Ramos (cell line): ENCODE data around the gene HTR7.
"Not testable (repeated sequence)": the region's sequence is repeated elsewhere in the genome, so short reads cannot be mapped to it uniquely, and the experiment has no call there.

Experiments used
- in situ Hi-C: fragments of 300-500 bp; cut with MboI; formaldehyde crosslinking; loops from one replicate; pipeline ENCODE4 v1.14.3; 2022; ENCODE audit warnings: low sequenced_read_pairs; ENCODE audit not compliant: unreplicated experiment

The HTR7 gene

GRCh38 chr10:90807106-90807505 is 50.7 kb downstream of the HTR7 start:
- in situ Hi-C loops, result not testable (repeated sequence)

GRCh38 chr10:90806677-90807076 is 51.2 kb downstream of the HTR7 start:
- in situ Hi-C loops, result no loop called here

GRCh38 chr10:90805206-90805605 is 52.6 kb downstream of the HTR7 start:
- in situ Hi-C loops, result no loop called here

DNA sequence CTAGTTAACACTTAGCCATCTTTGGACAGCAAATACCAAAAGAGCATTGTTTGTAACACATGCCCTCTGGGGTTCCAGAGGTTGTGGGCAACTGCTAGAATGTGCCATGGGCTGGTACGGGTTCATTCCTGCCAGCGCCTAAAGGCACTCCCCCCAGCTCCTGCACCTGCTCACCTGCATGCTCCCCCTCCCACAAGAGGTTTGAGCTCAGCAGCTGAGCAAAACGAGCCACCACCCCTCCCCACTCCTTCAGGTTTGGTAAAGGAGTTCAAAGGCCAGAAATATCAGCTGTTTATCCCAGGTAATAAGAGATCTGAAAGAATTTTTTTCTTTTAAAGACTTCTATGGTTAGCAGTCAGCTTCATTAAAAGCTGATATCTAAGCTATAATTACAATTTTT is 53.5 kb downstream of the HTR7 start:
- in situ Hi-C loops, result no loop called here

DNA sequence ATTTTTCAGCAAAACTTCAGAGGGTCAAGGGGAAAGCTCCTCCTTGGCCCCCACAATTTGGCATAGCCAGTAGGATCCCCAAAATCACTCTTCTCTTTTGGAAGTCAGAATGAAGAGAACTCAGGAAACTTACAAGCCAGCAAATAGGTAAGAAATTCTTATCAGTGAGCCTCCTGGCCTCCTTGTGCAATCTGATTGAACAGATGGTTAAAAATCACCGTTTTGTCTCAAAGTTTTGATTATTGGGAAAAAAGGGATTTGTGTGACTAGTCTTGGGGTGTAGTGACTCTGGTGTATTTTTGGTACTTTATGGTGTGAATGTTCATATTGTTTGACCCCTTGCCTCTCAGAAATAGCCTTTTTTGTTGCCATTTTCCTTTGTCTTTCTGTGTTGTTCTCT is 56.2 kb downstream of the HTR7 start:
- in situ Hi-C loops, result no loop called here

DNA sequence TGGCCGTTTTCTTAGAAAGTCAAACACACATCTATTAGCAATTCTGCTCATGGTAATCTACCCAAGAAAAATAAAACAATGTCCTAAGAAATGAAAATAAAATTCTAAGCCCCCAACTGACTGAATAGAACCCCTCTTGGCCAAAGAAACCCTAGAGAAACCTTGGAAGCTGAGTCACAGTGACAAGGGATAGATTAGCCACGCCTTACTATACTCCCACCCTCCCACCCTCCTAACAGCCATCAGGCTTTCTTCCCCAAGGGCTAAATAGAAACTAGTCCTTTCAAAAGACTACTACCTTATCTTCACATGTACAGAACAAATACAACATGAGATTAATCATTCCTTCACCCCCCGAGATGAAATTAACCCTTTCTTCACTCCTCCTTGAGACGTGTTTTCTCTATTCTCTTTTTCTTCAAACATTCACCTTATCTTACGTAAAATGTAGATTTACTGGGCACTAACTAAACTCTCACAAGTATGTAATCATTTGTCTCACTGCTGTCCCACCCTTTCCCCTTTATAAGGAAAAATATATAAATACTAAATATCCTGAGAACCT is 57.5 kb downstream of the HTR7 start:
- in situ Hi-C loops, result no loop called here

GRCh38 chr10:90799172-90799571 is 58.7 kb downstream of the HTR7 start:
- in situ Hi-C loops, result no loop called here

- in situ Hi-C loops, result no loop called here
Measured at GRCh38 chr10:90798482-90798881, 59.4 kb downstream of the HTR7 start.

GRCh38 chr10:90790422-90790821 is 67.4 kb downstream of the HTR7 start:
- in situ Hi-C loops, result no loop called here

- in situ Hi-C loops, result no loop called here
Measured at GRCh38 chr10:90788968-90789367, 68.9 kb downstream of the HTR7 start.

GRCh38 chr10:90788199-90788491 is 69.7 kb downstream of the HTR7 start:
- in situ Hi-C loops, result no loop called here

DNA sequence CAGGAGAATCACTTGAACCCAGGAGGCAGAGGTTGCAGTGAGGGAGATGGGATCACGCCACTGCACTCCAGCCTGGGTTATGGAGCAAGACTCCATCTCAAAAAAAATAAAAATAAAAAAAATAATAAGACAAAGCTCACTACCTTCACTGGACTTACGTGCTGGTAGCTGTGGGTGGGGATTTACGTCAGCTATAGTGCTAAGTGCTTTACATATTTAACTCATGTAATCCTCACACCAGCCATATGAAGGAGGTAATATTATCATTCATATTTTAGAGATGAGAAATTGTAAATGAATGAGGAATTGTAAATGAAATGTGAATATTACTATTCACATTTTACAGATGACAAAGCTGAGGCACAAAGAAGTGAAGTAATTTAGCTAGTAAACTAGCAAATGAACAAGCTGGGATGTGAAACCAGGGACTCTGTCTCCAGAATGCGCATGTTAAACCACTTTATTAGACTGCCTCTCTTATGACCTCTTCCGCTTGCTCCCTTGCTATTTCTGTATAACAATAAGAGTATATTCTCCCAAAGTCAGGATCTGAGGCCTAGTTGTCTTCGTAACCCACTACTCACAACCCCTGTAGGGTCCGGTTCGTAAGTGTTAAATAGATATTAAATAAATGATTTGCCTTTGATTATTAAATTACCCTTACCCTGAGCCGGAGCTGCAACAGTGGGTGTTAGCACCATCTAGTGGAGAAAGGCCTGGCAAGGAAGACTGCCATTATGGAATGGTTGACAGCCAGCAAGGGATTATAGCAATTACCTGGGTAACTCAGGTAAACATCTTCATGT is 70.2 kb downstream of the HTR7 start:
- in situ Hi-C loops, result no loop called here

- in situ Hi-C loops, result no loop called here
Measured at GRCh38 chr10:90785782-90786181, 72.1 kb downstream of the HTR7 start.

- in situ Hi-C loops, result no loop called here
Measured at GRCh38 chr10:90784771-90785170, 73.1 kb downstream of the HTR7 start.

DNA sequence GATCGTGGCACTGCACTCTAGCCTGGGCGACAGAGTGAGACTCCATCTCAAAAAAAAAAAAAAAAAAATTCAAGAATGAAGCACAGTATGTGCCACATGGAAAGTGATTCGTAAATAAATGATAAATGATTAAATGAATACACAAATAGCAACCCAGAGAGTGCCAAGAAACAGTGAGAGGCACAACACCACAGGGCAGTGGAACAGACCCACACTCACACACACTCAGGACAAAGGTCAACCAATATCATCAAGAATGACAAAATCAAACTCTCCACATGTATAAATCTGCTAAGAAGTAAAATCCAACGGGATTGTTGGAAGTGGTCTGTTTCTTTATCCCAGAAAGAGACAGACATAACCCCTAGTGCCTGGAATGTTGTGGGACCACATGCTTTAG is 77.4 kb downstream of the HTR7 start:
- in situ Hi-C loops, result no loop called here

DNA sequence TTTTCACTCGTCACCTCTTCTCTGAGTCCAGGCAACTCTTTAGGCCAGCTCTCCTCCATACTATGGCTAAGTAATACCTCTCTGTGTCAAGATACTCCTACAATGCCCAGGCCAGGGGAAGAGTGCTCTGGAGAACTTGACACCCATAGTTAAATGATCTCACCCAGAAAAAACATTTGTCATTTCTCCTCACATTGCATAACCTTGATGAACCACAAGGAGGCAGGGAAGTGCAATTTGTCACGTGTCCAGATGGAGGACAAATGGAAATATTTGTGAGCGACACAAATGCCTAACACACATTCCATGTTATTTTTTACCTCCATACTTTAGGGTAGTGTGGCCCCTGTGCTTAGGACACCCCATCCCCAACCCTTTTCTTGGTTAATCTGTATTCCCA is 78.3 kb downstream of the HTR7 start:
- in situ Hi-C loops, result no loop called here

DNA sequence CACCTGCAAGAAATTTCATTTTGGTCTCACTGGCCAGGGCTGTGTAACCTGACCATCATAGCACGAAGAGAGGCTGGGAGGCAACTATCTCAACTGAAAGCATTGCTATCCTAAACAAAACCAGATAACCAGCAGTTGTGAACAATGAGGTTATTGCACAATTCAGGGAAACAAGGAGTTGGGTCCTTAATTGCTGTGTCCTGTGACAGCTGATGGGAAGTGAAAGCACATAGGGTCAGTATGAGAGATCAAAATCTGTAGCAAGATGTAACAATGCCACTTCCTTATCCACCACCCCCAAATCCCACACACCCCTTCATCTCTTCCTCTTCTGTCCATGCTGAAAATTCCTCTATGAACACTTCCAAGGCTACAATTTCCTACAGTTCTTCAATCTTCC is 80.2 kb downstream of the HTR7 start:
- in situ Hi-C loops, result no loop called here

DNA sequence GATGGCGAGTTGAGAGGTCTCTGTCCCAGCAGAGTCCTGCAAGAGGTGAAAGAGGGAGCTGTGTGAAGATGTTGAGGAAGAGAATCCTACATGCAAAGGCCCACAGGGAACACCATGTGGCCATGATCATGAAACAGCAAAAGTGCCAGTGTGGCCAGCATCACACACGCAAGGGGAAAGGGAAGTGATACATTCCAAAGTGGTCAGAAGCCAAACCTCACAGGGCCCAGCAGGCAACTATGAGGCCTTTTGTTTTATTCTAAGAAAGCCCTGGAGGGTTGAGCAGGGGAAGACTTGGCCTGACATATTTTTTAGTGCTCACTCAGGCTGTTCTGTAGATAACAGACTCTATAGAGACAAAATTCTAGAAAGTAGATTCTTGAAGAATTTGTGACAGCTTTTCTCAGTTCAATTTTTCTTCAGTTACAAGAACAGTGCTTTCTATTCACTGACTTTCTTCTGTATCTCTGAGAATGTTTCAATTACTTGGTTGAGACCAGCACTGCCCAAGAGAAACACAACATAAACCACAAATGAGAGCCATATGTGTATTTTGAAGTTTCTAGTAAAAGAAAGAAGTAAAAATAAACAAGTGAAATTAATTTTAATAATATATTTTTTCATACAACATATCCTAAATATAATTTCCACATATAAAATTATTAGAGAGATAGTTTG is 82.3 kb downstream of the HTR7 start:
- in situ Hi-C loops, result no loop called here

DNA sequence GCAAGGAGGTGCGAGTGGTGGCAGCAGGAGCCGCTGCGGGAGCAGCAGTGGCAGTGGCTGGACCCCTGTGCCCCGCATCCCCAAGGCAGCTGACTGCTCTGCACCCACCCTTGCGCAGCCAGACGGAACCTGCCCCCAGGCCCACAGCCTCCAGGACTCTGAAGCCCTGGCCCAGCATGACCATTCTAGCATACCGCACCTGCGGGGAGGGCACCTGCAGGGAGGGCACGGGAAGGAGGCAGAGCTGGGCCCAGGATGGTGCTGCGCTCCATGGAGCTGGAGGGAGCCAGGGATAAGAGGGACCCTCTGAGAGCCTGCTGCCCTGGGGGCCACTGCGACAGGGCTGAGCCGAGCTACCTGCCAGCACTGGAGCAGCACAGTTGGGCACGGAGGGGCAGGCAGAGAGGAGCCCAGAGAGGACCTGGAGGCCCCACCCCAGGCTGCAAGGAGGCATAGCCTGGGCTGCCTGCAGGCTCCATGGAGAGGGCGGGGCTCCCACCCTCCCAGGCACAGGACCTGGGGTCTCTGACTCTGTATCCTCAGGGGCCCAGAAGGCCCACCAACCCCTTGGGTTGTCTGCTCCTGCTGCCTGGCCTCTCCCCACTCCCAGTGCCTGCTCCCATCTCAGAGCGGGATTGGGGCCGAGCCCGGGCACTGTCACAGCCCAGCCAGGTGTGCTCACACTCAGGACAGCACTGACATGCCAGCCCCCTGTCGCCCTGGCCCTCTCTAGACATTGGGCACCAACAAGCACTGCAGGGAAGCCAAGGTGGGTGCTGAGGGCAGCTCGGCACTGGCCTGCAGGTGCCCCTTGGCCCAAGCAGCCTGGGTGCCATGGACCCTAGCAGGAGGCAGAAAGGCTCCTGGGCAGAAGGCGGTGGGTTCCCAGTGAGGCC is 87.6 kb downstream of the HTR7 start:
- in situ Hi-C loops, result no loop called here

DNA sequence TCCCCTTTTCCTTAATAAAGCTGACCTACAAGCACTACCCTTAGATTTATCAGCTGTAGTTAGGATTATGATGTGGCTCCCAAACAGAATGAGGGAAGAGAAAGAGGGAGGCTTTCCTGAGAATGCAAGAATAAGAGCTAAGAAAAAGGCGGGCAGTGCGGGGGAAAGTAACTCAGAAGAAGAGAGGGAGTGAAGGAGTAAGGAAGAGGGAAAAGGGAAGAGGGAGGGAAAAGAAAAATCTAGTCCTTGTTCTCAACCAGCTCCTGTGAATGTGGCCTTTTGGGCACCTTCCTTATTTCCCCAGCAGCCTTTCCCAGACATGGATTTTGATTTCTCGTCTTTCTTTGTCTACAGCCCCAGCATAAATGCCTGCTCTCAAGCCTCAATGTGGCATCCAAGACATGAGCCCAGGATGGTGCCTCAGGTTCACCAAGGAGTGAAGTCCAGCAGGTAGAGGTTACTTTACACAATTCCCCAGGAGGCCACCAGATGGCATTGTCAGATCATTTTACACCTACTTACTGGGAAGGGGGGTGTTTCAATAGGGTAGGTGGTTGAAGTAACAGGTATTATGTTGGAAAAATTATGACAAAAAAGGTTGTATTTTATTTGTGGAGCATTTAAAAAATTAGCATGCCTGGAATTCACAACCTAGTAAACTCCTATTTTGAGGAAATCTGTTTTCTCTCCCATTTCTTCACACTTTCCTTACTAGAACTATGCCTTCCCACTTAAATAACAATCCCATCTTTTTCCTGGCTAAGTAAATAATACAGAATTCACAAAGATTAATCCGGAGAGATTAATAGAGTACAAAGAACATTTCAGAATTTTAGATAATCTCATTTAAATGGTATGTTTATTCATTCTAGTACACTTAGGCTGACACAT is 106.5 kb downstream of the HTR7 start:
- in situ Hi-C loops, result no loop called here
